ENCODE data around the gene SNRPD3.

Gene SNRPD3

DNA sequence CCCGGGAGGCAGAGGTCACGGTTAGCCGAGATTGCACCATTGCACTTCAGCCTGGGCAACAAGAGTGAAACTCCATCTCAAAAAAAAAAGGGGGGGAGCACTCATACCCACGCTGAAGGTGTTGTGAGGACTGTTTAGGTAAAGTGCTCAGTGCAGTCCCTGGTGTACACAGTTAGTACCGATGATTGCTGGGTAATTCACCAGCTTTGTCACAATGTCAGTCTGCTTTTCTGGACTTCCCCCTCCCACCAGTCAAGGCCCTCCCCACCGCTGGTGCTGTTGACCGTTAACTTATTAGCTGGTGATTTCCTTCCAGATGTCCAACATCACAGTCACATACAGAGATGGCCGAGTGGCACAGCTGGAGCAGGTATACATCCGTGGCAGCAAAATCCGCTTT lies 11.9 kb downstream of the SNRPD3 start:
- DNase-seq (ENCODE audit: low spot score) = no peak

DNA sequence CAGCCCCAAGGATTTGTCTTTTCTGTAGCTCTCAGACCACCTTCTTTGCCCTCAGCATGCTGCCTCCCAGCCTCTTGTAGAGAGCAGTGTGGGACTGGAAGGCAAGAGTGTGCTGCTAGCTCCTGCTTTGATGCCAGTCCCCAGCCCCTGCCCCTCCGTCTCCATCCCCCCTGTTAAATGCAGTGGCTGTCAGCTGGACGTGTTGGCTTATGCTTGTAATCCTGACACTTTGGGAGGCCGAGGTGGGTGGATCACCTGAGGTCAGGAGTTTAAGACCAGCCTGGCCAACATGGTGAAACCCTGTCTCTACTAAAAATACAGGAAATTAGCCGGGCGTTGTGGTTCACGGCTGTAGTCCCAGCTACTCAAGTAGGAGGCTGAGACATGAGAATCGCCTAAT lies 15.5 kb downstream of the SNRPD3 start:
- no peak for DNase-seq (ENCODE audit: low spot score)

DNA sequence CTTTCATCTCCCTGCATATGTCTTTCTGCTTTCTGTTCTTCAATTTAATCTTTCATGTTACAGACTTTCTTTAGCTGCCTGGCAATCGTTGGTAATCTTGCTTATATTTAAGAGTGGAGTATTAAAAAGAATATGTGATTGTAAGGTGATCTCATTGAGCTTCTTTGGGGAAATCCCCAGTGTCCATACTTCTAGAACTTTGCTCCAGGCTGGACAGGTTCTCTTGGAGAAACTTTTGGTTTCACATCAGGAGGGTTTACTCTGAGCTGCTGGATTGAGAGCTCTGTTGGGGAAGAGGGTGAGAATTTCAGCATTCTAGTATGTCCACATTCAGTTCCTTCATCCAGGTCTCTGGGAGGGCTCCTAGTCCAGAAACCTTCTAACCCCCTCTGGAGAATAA lies 21.0 kb downstream of the SNRPD3 start:
- DNase-seq (ENCODE audit: low spot score) = no peak

DNA sequence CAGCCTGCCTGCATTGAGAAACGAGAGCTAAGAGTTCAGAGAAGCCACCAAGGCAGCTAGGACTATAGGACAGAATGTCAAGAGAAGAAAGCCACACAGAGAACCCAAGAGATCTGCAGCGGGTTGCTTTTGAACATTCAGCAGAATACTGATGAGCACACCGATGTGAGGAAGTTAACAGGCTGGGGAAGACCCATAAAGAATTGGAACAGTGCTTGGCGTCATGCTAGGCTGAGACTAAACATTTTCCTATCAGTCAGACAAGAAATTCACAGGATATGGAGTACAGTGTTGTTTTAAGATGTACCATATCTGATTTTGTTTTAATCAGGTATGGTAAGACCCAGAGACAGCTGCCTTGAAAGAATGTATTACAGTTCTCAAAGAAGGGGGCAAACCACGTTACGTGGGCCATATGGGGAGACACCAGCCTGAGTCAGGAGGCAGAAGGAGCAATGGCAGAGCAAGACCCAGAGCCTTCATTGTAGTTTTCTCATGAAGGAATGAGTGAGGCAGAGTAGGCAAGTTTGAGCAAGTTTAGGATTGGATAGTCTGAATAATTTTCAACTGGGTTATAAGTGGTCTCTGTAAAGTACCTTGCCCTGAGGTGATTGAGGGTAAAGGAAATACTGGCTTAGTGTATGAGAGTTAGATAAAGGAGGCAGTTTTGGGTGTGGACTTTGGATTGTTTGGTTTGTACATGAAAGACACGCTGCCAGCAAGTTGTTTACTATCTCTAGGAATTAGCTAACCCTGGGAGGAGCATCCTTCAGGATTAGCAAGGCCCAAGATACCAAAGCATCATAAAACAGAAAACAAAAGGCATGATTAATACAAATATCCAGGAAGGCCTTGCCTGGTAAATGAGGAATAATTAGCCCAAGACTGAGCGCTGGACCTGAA lies 22.8 kb downstream of the SNRPD3 start:
- DNase-seq (ENCODE audit: low spot score) = no peak

DNA sequence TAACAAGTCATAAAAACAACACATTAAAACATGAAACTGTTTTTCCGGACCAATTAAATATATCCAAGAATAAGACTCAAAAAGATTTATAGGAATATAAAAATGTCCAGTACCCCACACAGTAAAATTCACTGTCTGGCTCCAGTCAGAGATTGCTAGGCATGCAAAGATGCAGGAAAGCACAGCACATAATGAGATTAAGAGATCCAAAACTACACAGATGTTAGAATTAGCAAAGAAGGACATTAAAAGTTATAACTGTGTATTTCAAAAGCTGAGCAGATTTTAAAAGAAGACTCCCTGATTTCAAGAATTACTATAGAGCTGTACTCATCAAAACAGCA lies 23.4 kb downstream of the SNRPD3 start:
- DNase-seq (ENCODE audit: low spot score) = no peak

DNA sequence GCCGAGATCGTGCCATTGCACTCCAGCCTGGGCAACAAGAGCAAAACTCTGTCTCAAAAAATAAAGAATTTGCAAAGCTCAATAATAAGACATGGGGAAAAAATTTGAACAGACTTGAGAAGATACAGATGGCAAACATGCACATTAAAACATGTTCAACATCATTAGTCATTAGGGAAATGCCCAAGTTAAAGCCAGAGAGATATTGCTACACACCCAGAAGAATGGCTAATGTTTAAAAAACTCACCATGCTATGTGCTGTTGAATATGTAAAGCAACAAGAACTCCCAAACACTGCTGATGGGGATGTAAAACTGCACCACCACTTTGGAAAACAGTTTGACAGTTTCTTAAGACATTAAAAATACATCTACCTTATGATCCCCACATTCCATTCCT lies 24.5 kb downstream of the SNRPD3 start:
- DNase-seq (ENCODE audit: low spot score) = no peak

DNA sequence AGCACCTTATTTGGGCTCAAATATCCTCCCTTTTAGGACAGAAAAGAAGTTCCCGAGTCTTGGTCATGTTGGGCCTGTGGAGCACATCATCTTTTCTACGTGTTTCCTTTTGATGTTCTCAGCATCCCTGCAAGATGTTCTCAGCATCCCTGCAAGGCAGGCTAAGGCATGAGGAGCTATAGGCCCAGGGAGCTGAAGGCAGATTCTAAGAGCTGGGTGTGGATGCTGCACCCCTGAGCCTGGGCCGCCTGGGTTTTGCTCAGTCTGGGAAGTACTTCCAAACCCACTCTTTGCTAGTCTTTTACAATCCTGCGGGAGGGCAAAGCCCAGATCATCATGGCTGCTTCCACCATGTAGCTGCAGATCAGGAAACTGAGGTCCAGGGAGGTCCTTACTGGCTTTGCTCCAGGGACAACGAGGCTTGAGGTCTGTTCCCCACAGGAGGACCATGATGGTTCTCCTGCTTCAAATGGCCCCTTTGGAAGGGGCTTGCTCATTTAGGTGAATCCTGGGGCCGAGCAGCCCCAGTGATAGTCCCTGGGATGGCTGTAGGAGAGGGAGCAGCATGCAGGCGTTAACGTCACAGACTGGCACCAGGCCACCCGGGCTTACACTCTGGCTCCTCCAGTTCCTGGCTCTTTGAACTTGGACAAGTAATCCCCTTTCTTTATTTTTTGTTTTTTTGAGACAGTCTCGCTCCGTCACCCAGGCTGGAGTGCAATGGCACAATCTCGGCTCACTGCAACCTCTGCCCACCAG lies 26.4 kb downstream of the SNRPD3 start:
- no peak for DNase-seq (ENCODE audit: low spot score)

DNA sequence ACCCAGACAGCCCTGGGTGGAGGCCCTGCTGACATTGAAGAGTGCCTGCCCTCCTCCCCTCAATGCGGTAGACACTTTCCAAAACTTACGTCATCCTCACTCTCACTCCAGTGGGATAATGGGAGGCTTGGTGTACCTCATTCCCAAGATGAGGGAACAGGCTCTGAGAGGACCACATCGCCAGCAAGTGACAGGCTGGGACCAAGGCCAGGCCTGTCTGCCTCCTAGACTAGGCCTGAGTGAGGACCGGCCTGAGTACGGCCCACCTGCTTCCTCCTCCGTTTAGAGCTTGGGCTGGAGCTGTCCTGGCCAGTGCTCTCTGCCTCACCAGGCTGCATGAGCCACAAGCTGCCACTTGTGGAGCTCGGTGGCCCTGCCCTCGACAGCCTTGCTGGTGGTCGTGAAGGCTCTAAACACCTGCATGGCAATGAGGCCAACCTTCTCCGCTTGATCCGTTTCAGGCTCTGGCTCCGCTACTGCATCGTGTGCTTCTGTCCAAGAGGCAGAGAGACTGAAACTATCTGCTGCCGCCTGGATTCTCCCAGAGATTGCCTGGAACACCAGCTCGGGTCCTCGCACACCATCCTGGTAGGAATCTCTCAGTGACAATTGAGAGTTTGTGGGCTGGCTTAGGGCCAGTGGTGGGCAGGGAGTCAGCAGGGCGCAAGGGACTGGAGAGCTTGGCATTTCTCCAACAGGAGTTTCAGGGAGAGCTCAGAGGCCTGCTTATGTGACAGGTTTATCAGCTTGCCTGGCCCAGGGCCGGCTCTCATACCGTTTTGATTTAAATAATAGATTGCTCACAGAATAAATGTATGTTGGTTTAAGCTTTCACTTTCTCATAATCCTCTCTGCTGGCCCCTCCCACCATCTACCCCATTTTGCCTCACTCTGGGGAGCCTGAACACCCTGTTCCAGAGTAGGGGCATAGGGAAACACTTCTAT lies 27.7 kb downstream of the SNRPD3 start:
- no peak for DNase-seq (ENCODE audit: low spot score)

DNA sequence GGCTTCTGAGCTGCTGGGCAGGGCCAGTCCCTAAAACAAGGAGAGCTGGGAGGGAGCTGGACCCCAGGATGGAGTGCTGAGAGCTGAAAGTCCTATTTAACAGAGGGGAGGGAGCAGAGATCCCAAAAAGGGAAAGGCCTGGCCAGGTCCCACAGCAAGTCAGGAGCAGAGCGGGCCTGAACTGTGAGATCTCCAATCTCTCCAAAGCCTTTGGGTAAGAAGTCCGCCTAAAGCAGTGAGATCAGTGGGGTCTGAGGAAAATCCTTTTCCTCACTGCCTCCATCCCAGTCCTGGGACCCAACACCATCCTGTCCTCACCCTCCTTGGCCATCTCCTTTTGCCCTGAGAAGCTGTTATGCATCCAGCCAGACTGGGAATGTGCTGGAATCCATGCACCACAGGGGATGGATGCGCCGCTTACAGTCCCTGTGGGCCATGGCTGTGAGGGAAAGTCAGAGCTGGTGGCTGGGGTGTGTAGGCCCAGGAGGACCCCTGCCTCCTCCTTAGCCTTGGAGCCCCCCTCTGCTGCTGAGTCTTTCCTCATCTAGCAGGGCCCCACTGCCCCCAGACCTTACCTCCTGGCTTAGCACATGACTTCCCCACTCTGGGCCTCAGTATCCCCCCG lies 28.5 kb downstream of the SNRPD3 start:
- DNase-seq (ENCODE audit: low spot score) = no peak

DNA sequence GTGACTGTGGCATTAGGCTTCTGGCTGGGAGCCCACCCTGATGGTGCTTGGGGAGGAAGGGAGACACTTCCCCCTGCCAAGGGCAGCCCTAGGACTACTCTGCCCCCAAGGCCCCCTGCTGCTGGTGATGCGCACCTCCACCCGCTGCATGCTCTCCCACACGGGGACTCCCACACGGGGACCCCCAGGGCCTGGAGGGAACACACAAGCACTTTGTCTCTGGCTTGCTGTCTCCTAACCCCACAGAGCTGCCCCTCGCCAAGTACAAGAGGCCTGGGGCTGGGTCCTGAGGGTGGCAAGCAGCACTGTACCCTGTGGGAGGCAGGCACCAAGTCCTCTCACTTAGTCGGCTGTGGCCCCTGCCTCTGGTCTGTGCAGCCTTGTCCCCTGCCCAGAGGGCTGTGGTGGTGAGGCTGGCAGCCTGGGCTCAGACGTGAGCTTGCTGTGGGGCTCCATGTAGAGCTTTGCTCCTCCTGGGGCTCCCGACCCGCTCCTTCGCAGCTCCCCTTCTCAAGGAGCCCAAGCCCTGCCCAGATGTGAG lies 29.1 kb downstream of the SNRPD3 start:
- no peak for DNase-seq (ENCODE audit: low spot score)

DNA sequence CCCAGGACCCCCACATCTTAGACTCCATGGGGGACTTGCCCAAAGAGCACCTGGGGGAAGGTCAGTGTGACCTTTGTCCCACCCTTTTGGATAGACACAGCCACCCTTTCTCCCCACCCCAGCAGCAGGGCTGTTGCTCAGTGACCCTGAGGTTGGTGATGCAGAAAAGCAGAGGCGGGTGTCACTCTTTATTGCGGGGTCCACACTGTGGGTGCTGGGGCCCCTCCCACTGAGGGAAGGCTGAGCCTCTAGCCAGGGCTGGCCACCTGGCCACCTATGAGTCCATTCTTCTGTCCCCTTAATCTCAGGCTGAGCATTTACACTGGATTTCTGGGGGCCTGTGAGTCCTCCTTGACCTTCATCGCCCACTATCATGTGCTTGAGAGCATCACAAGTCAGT lies 29.7 kb downstream of the SNRPD3 start:
- DNase-seq (ENCODE audit: low spot score) = no peak

DNA sequence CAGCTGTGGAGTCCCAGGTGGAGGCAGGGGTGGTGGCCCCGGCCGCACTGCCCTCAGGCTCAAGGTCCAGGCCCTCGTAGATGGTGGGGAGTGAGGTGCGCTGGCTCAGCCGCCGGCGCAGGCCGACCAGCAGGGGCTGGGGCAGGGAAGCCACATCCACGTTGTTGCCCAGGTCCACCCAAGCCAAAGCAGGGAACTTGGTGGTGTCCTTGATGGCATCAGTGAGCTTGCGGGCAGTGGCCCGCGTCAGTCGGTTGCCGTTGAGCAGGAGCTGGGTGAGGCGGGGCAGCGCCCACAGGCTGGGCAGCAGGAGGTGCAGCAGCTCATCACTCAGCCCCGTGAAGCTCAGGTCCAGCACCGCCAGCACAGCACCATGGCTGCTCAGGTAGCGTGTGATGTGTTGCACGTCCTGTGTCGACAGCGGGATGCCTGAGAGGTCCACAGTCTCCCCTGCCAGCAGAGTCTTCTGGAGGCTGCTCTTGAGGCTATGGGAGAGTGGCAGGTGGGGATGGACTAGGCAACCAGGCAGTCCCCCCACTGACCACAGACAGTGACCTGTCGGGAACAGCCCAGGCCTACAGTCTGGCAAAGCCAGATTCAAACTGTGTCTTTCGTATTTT lies 30.2 kb downstream of the SNRPD3 start:
- DNase-seq (ENCODE audit: low spot score) = no peak

DNA sequence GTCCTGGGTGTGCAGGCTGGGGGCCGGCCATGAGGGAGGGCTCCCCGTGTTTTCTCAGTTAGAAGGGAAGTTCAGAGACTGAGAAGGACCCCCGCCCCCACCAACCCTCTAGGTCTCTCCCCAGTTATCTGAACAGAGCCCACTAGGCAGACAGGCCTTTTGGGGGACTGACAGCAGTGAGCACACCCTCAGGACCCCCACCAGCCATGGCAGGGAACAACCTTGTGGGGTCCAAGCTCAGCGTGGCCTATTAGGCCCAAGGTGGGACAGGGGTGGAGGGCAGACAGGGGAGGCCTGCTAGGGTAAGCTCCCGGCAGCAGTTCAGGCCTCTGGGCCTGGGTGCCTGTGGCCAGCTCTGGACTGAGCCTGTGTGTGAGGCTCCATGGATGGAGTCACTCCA lies 31.5 kb downstream of the SNRPD3 start:
- DNase-seq (ENCODE audit: low spot score) = no peak

DNA sequence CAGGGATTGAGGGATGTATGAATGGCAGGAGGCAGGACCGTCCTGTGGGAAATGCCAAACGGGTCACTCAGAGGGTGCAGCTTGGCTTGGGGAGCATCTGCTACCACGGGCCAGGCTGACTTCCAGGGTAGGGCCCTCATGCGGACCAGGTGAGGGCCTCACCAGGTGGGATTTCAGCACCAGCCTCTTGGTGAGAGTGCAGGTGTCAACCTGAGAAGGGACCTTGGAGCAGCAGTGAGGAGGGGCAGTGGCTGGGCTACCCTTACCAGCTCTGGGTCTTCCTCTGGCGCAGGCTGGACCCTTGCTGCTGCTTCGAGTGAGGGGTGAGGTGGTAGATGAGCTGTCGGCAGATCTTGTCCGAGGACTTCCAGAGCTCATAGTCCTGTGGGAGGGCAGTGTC lies 32.1 kb downstream of the SNRPD3 start:
- no peak for DNase-seq (ENCODE audit: low spot score)

DNA sequence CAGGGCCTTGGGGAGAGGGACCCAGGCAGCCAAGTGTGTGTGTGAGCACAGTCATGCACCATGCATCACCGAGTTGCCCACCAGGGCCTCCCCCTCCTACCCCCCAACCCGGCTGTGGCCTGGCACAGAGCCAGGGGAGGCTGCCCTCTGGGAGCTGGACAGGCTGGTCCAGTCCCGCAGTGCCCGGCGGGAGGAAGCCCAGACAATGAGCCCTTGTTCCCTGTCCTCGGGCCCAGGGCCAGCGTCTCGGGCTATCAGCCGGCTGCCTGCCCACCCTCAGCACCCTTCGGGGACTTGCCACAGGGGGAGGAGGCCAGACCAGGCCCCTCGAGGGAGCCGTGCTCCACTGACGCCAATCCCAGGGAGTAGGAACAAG lies 32.6 kb downstream of the SNRPD3 start:
- DNase-seq (ENCODE audit: low spot score) = peak; percentile 90

DNA sequence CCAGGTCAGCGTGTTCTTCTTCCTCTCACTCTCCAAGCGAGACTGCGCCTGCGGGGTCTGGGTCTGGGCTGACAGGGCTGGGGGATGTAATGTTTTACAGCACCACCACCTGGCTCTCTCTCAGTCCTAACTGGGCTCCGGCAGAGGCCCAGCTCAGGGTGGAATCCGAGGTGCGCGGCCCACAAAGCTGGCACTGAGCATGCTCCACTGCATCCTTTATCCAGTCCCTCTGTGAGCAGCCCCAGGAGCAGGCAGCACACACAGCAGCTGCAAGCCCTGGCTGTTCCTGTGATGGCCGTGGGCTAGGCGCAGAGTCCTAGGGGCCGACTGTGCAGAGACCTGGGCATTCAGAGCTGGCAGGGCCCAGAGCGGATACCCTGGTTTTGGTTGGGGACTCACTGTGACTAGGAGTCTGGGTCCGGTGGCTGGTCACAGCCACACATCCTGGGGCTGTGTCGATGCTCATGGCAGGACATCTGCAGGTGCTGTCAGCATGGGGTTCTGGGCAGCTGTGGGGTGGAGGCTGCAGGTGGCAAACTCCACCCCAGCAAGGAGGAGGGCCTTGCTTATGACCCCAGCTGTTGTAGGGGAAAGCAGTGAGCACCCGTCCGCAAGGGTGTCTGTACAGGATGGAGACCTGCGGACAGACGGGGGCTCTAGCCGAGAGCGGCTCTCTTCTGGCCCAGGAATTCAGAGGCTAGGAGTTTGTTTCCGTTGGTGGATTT lies 33.1 kb downstream of the SNRPD3 start:
- no peak for DNase-seq (ENCODE audit: low spot score)

DNA sequence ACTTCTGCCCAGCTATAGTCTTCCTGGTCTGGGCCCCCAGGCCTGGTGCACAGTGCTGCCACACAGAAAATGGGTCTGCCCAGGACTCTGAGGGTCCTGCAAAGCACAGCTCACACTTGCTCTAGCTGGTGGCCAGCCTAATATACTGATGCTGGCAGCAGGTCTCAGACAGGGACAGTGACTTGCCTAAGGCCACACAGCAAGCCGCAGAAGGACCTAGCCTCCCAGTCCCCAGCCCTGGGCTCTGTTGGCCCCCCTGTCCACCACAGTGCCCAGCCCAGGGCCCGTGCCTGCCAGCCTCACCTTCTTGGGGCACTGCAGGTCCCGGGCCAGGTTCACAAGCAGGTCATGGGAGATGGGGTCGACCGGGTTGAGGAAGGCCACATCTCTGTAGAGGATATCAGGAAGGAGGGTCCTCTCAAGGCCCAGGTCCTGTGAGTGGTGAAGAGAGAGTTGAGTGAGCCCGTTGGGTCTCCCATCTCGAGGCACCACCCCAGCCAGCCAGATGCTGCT lies 33.8 kb downstream of the SNRPD3 start:
- no peak for DNase-seq (ENCODE audit: low spot score)

DNA sequence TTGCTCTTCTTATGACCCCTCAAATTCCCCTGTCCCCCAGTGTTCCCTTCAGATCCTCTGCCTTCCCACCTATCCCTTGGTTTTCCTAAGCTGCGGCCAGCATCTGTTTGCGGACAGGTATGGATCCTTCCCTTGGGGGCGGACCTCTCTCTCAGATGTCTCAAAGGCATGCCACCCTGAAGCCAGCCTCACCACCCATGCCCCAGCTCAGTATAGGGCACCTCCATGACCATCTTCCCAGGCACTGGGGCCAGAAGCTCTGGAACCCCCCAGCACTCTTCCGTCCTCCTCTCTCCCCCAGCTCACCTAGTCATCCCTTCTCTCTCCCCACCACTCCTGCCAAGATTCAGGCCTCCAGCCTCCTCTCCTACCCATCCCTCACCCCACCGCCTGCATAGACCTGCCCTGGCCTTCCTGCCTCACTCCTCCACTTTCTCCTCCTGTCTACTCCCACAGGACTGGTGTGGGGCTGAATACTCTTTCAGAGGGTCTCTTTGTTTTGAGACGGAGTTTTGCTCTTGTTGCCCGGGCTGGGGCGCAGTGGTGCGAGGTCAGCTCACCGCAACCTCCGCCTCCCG lies 34.9 kb downstream of the SNRPD3 start:
- DNase-seq (ENCODE audit: low spot score) = no peak

DNA sequence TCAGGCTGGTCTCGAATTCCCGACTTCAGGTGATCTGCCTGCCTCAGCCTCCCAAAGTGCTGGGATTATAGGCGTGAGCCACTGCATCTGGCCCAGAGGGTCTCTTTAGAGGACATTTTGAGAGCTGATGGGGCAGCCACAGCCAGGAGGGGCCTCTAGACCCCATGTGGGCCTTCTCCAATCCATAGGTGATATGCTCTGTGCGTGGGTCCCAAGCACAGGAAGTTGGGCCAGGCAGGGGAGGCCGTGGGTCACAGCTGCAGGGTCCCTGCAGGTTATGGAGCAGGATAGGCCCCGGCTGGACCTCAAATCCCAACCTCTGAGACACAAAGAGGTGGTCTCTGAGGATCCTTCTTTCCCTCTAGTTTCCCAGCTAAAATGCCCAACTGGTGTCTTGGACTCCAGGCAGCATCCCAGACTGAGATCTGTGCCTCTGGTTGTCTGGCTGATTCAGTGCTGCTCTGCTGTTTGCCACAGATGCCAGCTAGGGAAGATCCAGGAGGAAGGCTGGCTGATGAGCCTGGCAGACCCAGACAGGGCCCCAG lies 35.6 kb downstream of the SNRPD3 start:
- DNase-seq (ENCODE audit: low spot score) = no peak

Data from putamen (tissue), 1 donor.